AG04450 (cell line): ENCODE results near the gene CST11. TPM values are rescaled to one million over a fixed set of nuclear protein-coding genes. Genes with fewer than 3 reads are reported as not detected.

ENCODE experiments used
- CTCF ChIA-PET: fragments of 300-600, 350-600 bp; formaldehyde crosslinking; extraction: SDS; loops from one replicate; lab custom pipeline; 2022; ENCODE audit warnings: antibody characterized with exemption, inconsistent platforms; lab: Charles Lee
- POLR2A ChIA-PET: fragments of 350-600 bp; formaldehyde crosslinking; extraction: SDS; loops from one replicate; lab custom pipeline; 2021; ENCODE audit warnings: antibody characterized with exemption, inconsistent platforms; lab: Yijun Ruan, JAX
- DNase-seq: peaks from one replicate; pipeline ENCODE4 v3.0.0-alpha.2; 2011; ENCODE audit warnings: low read depth, low spot score
- H3K27ac ChIP-seq: one replicate; pipeline ENCODE4 v1.5.1; 2012; ENCODE audit warnings: low read depth, low read length, control low read depth
- H3K27me3 ChIP-seq: one replicate; pipeline ENCODE4 v1.6.0; 2012; ENCODE audit warnings: low read length; ENCODE audit not compliant: control insufficient read depth, insufficient read depth
- H3K4me3 ChIP-seq: 2 replicates; pipeline ENCODE4 v1.5.1; 2011; ENCODE audit warnings: mild to moderate bottlenecking, low read depth, low read length, control low read depth
- H3K9me3 ChIP-seq: 2 replicates; pipeline ENCODE4 v1.5.1; 2012; ENCODE audit warnings: low read length; ENCODE audit not compliant: control insufficient read depth, insufficient read depth
- CTCF ChIP-seq: IDR thresholded peaks from 2 replicates; pipeline ENCODE4 v1.5.1; 2011; ENCODE audit warnings: low read depth, low read length, control low read depth, inconsistent platforms
- polyA plus RNA-seq: library from polyadenylated mRNA; depleted of rRNA; stranded (reverse); fragments of >200 nt; gene quantifications from 2 replicates; pipeline ENCODE4 v1.2.3, GENCODE V29; 2011

CST11 gene
- polyA plus RNA-seq, 1 experiment, result not detected

- TF ChIP-seq CTCF, result no peak
- CTCF ChIA-PET, result no interaction called here
These were observed 38.1 kb upstream of the CST11 start, which contains the start of gene CST8 for GRCh38 chr20:23490817-23491216. Gene CST8, plus strand, starts transcription at chr20:23491117. Its CDS starts 551 bp downstream, at chr20:23491668.

GRCh38 chr20:23488996-23489395 is 36.3 kb upstream of the CST11 start:
- Histone ChIP-seq H3K9me3 (no peaks in the 10 kb centered on the region), H3K27ac (no peak overlapping the region), H3K27me3 (no peaks in the 10 kb centered on the region), H3K4me3 (no peak overlapping the region)
- DNase-seq, result no peak
- POLR2A ChIA-PET, result no interaction called here
- TF ChIP-seq CTCF, result no peak
- CTCF ChIA-PET, result no interaction called here

More at GRCh38 chr20:23490817-23491216, 38.1 kb upstream of the CST11 start, which contains the start of gene CST8:
- Histone ChIP-seq H3K27ac (no peak within 1 kb of the TSS), H3K4me3 (no peak within 1 kb of the TSS), H3K9me3 (no peaks in the 10 kb centered on the region), H3K27me3 (no peaks in the 10 kb centered on the region)
- POLR2A ChIA-PET, result no interaction called here
- no peak for DNase-seq

- no peaks in the 10 kb centered on the region for H3K9me3 ChIP-seq
- POLR2A ChIA-PET, result no interaction called here
- no peak for TF ChIP-seq CTCF
- no peaks in the 10 kb centered on the region for H3K27me3 ChIP-seq
- no peak for DNase-seq
- no peak overlapping the region for H3K4me3 ChIP-seq
- CTCF ChIA-PET, result no interaction called here
- H3K27ac ChIP-seq, result no peak overlapping the region
These were observed 35.8 kb upstream of the CST11 start for GRCh38 chr20:23488470-23488869.

GRCh38 chr20:23484081-23484480 is 31.4 kb upstream of the CST11 start:
- peaks cover 2% of the 10 kb centered on the region for H3K27me3 ChIP-seq
- DNase-seq, result no peak
- ChIA-PET CTCF (no interaction called here), POLR2A (no interaction called here)
- no peak overlapping the region for H3K27ac ChIP-seq
- H3K4me3 ChIP-seq, result no peak overlapping the region
- no peak for TF ChIP-seq CTCF
- no peaks in the 10 kb centered on the region for H3K9me3 ChIP-seq

GRCh38 chr20:23482138-23482537 is 29.5 kb upstream of the CST11 start:
- no peaks in the 10 kb centered on the region for H3K9me3 ChIP-seq
- ChIA-PET CTCF (no interaction called here), POLR2A (no interaction called here)
- DNase-seq, result no peak
- H3K27ac ChIP-seq, result no peak overlapping the region
- peaks cover 2% of the 10 kb centered on the region for H3K27me3 ChIP-seq
- no peak overlapping the region for H3K4me3 ChIP-seq
- TF ChIP-seq CTCF, result no peak
